HUES48 (cell line): Measurements from ENCODE around the gene WDFY3.

Source experiments
- H3K27ac ChIP-seq: one replicate; pipeline ENCODE4 v1.7.0; 2013; ENCODE audit warnings: low read depth, low read length, inconsistent platforms
- H3K27me3 ChIP-seq: 2 replicates; pipeline ENCODE4 v1.6.1; 2013; ENCODE audit warnings: mild to moderate bottlenecking, low read length; ENCODE audit not compliant: control insufficient read depth, insufficient read depth
- H3K36me3 ChIP-seq: 2 replicates; pipeline ENCODE4 v1.6.1; 2013; ENCODE audit warnings: low read length; ENCODE audit not compliant: control insufficient read depth, insufficient read depth
- H3K4me1 ChIP-seq: 2 replicates; pipeline ENCODE4 v1.6.1; 2013; ENCODE audit warnings: mild to moderate bottlenecking, low read length; ENCODE audit not compliant: control insufficient read depth, insufficient read depth
- H3K4me3 ChIP-seq: 2 replicates; pipeline ENCODE4 v1.5.1; 2013; ENCODE audit warnings: mild to moderate bottlenecking, low read depth, low read length
- H3K9ac ChIP-seq: 2 replicates; pipeline ENCODE4 v1.6.1; 2013; ENCODE audit warnings: mild to moderate bottlenecking, low read depth, low read length, moderate library complexity
- H3K9me3 ChIP-seq: 2 replicates; pipeline ENCODE4 v1.6.1; 2013; ENCODE audit warnings: low read length; ENCODE audit not compliant: control insufficient read depth, insufficient read depth

Gene WDFY3

DNA sequence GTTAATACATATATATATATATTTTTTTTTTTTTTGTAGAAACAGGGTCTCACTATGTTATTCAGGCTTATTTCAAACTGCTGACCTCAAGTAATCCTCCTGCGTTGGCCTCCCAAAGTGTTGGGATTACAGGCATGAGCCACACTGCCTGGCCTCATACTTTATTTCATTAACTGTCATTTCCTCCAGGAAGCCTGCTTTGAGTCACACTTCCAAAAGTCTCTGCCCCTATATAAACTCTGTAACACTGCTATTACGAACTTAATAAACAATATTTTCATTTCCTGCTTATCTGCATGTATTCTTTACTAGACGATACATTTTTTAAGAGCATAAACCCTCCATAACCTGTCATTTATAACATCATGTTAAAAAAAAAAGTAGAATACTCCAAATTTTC, 167.2 kb downstream of the WDFY3 start:
- no peaks in the 10 kb centered on the region for H3K4me1 ChIP-seq
- no peak overlapping the region for H3K27ac ChIP-seq
- no peak overlapping the region for H3K9ac ChIP-seq
- no peak overlapping the region for H3K4me3 ChIP-seq
- H3K36me3 ChIP-seq, result peaks cover 67% of the 10 kb centered on the region
- H3K27me3 ChIP-seq, result no peaks in the 10 kb centered on the region
- no peaks in the 10 kb centered on the region for H3K9me3 ChIP-seq

DNA sequence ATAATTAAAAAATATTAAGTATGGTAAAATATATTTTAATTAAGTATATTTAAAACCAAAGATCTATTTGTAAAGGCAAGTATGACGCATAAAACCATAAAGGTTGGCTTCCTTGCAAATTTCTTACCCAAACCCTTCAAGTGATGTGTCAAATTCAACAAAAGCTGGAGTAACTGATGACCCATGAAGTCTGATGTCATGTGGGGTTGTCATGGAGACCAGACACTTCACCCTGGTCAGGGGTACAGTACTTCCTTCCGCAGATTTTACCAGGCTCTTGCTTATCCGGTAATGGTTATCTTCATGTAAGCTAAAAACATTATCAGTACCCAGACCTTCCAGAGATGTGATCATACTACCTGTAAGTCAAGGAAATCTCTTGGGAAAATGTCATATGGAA, 170.1 kb downstream of the WDFY3 start:
- peaks cover 66% of the 10 kb centered on the region for H3K36me3 ChIP-seq
- no peaks in the 10 kb centered on the region for H3K27me3 ChIP-seq
- no peaks in the 10 kb centered on the region for H3K4me1 ChIP-seq
- H3K9ac ChIP-seq, result no peak overlapping the region
- no peak overlapping the region for H3K4me3 ChIP-seq
- no peak overlapping the region for H3K27ac ChIP-seq
- no peaks in the 10 kb centered on the region for H3K9me3 ChIP-seq

DNA sequence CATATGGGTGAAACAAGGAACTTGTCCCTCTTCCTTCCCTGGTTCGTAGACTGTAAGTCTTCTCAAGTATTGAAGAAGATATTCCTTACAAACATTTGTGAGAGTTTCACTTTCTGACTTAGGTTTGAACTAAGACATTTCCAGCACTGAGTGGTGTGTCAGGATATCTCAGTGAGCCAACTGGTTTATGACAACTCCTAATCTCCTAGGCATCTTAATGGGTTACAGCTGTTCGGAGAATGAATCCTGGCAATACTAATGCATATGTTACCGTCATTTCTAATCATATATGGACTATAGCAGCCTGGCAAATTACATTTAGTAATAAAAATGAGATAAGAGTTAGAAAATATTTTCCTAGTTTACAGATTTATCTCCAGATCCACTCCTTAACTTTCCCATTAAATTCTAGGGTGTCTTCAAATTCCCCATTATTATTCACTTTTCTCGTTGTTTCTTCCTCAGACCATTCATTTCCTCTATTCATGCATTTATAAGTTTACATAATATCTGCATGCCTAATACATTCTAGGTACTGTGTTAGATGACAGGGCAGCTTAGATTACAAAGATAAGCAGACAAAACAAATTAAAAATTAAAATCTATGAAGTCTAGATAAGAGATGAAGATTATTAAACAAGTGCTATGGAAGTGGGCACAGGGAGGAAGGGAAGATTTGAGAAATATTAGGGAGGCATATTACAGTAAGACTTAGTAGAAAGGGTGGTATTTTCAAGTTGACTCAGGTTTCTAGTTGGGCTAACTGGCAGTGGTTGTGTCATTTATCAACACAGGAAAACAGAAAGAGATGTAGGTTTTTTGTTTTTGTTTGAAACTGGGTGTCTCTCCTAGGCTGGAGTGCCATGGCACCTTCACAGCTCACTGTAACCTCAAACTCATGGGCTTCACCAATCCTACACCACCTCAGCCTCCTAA, 173.9 kb downstream of the WDFY3 start:
- H3K27me3 ChIP-seq, result no peaks in the 10 kb centered on the region
- no peaks in the 10 kb centered on the region for H3K9me3 ChIP-seq
- no peak overlapping the region for H3K4me3 ChIP-seq
- peaks cover 66% of the 10 kb centered on the region for H3K36me3 ChIP-seq
- H3K9ac ChIP-seq, result no peak overlapping the region
- no peak overlapping the region for H3K27ac ChIP-seq
- no peaks in the 10 kb centered on the region for H3K4me1 ChIP-seq

DNA sequence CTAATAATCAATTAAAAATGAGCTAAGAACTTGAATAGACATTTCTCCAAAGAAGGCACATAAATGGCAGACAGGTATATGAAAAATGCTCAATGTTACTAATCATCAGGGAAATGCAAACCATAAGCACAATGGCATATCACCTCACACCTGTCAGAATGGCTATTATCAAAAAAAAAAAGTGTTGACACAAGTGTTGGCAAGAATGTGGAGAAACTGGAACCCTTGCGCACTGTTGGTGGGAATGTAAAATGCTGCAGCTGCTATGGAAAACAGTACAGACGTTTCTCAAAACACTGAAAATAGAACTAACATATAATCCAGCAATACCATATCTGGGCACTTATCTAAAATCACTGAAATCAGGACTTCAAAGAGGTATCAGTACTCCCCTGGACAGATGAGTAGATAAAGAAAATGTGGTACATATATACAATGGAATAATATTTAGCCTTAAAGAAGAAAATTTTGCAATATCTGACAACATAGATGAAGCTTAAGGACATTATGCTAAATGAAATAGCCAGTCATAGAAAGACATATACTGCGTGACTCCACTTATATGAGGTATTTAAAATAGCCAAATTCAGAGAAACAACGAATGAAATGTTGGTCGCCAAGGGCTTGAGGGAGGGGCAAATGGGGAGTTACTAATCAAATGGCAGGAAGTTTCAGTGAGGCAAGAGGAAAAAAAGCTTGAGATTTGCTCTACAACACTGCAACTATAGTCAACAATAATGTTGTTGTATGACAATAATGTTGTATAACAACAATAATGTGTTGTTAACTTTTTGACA, 175.5 kb downstream of the WDFY3 start:
- Histone ChIP-seq H3K27ac (no peak overlapping the region), H3K9ac (no peak overlapping the region), H3K4me3 (no peak overlapping the region), H3K27me3 (no peaks in the 10 kb centered on the region), H3K36me3 (peaks cover 68% of the 10 kb centered on the region), H3K4me1 (no peaks in the 10 kb centered on the region), H3K9me3 (no peaks in the 10 kb centered on the region)

DNA sequence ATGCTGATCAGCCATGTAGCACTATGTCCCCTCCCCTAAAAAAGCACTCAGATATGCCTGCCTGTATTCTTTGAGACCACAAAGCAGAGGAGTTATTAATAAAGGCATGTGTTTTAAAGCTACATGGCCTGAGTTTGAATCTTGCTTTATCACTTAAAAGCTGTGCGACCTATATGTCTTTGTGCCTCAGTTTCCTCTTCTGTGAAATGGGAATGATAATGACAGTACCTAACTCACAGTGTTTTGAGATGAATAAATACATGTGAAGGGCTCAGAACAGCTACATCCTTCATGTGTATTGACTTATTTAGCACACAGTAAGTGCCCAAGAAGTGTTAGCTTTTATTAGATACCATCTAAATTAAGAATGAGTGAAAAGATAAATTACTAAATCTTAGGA, 180.0 kb downstream of the WDFY3 start:
- Histone ChIP-seq H3K9ac (no peak overlapping the region), H3K27ac (no peak overlapping the region), H3K36me3 (peaks cover 80% of the 10 kb centered on the region), H3K4me1 (no peaks in the 10 kb centered on the region), H3K27me3 (no peaks in the 10 kb centered on the region), H3K4me3 (no peak overlapping the region), H3K9me3 (no peaks in the 10 kb centered on the region)

DNA sequence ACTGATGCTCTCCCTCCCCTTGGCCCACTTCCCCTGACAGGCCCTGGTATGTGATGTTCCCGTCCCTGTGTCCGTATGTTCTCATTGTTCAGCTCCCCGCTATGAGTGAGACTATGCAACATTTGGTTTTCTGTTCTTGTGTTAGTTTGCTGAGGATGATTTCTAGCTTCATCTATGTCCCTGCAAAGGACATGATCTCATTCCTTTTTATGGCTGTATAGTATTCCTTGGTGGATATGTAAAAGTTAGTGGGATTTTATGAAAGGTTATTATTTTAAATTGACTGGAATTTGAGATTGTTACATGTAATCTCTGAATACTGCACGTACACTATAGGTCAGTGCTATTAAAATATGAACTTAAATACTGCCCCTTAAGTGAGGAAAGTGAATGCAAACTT, 184.0 kb downstream of the WDFY3 start:
- H3K27ac ChIP-seq, result no peak overlapping the region
- peaks cover 93% of the 10 kb centered on the region for H3K36me3 ChIP-seq

DNA sequence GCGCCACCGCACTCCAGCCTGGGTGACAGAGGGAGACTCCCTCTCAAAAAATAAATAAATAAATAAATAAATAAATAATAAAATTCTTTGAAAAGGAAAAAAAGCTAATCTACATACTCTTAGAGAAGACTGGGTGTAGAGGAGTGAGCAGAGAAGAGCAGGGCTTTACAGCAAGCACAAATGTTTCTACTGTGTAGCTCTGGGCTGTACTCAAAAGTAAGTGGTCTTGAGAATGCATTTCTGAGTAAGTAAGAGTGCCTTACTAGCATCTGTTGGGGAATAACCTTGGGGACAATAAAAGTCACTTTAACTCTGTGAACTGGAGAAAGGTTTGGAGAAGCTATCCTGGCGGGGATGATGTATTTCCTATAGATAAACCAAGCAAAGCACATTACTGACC, 185.8 kb downstream of the WDFY3 start:
- Histone ChIP-seq H3K9ac (no peak overlapping the region), H3K36me3 (peaks cover 88% of the 10 kb centered on the region)

More for the DNA sequence above, 184.0 kb downstream of the WDFY3 start:
- Histone ChIP-seq H3K9ac (no peak overlapping the region), H3K4me1 (no peaks in the 10 kb centered on the region), H3K4me3 (no peak overlapping the region), H3K27me3 (no peaks in the 10 kb centered on the region), H3K9me3 (no peaks in the 10 kb centered on the region)

DNA sequence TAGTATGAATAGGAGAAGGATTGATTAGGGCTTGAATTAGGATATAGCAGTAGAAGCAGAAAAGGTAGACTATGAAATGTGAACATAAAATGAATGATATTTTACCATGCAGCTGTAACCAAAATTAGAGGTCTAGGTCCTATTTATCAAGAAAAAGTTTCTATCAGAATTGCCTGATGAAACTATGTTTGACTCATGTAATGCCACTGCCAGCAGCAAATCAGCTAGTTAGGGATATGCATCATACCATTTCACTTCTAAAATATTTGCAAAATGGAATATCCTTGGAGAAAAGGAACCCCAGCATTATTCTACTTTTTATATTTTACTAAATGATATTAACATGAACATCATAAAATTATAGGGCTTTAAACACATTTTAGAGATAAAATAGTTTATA, 188.4 kb downstream of the WDFY3 start:
- Histone ChIP-seq H3K27ac (no peak overlapping the region), H3K4me1 (no peaks in the 10 kb centered on the region), H3K36me3 (peaks cover 86% of the 10 kb centered on the region), H3K9ac (no peak overlapping the region), H3K9me3 (no peaks in the 10 kb centered on the region), H3K27me3 (no peaks in the 10 kb centered on the region), H3K4me3 (no peak overlapping the region)

More for the DNA sequence above, 185.8 kb downstream of the WDFY3 start:
- Histone ChIP-seq H3K4me1 (no peaks in the 10 kb centered on the region), H3K27ac (no peak overlapping the region), H3K9me3 (no peaks in the 10 kb centered on the region), H3K4me3 (no peak overlapping the region), H3K27me3 (no peaks in the 10 kb centered on the region)

DNA sequence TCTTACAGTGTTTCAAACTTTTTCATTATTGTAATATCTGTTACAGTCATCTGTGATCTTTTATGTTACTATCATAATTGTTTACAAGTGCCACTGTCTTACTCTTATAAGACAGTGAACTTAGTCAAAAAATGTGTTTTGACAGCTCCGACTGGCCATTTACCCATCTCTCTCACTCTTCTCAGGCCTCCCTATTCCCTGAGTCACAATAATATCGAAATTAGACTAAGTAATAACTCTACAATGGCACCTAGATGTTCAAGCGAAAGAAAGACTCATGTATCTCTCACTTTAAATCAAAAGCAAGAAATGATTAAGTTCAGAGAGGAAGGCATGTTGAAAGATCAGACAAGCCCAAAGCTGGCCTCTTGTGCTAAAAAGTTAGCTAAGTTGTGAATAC, 199.3 kb downstream of the WDFY3 start:
- Histone ChIP-seq H3K4me3 (no peak overlapping the region), H3K27me3 (no peaks in the 10 kb centered on the region), H3K9ac (no peak overlapping the region), H3K27ac (no peak overlapping the region), H3K36me3 (peaks cover 35% of the 10 kb centered on the region), H3K4me1 (peaks cover 6% of the 10 kb centered on the region), H3K9me3 (no peaks in the 10 kb centered on the region)

DNA sequence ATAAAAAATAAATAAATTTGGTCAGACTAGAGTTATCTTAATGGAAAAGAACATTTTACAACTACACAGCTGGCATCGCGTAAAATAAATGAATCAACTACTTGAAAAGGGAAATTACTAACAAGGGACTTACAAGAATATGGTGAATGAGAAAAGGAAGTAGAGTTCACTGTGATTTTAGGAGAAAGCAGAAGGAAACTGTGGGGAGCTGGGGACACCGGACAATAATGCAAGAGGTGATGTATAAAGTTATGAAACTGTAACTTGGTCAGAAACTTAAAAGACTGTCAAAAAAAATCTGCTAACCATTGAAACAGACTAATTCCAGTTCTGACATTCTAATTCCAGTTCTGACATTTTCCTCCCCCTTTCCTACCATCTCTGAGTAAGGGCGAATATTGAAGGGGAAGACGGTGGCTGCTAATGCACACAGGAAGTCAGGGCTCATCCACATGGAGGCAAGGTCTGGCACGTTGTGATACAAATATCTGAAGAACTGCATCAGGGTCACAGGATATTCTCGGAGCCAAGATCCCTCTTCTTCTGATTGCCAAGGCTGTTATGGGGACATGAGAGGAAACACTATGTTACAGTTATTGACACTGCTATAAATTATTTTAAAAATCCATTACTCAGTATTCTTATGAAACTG, 213.0 kb downstream of the WDFY3 start:
- no peak overlapping the region for H3K27ac ChIP-seq
- H3K36me3 ChIP-seq, result peaks cover 82% of the 10 kb centered on the region
- H3K27me3 ChIP-seq, result no peaks in the 10 kb centered on the region
- H3K4me3 ChIP-seq, result no peak overlapping the region
- no peak overlapping the region for H3K9ac ChIP-seq
- no peaks in the 10 kb centered on the region for H3K4me1 ChIP-seq
- no peaks in the 10 kb centered on the region for H3K9me3 ChIP-seq
